ENCODE data around the gene DCAF17.
A peak's percentile ranks its signal among the peaks of the same experiment; 100 is the strongest.

The DCAF17 gene, protein sequence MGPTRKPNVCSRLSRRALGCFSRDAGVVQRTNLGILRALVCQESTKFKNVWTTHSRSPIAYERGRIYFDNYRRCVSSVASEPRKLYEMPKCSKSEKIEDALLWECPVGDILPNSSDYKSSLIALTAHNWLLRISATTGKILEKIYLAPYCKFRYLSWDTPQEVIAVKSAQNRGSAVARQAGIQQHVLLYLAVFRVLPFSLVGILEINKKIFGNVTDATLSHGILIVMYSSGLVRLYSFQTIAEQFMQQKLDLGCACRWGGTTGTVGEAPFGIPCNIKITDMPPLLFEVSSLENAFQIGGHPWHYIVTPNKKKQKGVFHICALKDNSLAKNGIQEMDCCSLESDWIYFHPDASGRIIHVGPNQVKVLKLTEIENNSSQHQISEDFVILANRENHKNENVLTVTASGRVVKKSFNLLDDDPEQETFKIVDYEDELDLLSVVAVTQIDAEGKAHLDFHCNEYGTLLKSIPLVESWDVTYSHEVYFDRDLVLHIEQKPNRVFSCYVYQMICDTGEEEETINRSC

DNA sequence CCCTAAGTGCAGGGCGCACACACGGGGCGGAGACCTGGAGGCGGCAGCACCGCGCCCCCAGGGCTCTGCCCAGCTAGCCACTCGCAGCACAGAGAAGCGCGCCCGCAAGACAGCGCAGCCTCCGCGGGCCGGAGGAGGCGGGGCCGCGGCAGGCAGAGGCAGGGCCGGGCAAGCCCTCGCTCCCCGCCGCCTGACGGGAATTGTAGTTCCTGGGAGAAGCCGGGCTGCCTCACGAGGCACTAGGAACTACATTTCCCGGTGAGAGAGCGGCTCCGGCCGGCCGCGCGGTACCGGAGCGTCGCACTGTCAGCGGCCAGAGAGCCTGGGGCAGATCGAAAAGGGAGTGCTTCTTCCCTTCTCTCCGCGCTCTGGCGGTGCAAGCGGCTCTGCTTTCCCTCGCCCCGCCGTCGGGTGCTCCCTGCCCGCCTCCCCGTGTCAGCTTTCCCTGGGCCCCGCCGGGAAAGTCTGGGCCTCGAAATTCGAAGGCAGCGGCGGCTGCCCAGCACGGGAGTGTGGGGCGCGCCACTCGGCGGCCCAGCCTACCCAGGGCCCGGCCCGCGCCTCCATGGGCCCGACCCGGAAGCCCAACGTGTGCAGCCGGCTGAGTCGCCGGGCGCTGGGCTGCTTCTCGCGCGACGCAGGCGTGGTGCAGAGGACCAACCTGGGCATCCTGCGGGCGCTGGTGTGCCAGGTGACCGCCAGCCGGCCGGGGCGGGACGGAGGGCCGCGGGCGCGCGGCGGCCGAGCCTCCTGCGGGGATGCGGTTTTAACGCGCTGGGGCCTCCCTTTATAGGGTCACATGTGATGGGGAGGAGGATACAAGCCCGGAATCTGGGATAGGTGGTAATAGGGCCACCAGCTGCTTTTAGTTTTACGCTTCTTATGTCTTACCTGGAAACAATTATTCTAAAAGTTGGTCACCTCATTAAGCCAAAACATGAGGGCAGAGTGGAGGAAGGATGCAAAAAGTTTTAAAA lies at the start of gene DCAF17:
Gene DCAF17, plus strand, starts transcription at position 214 of the 977 bp plus-strand sequence. Its CDS starts 352 bp downstream, at position 566.
- no peaks in the 10 kb centered on the region for H3K9me3 ChIP-seq (ENCODE audit: control insufficient read depth, low read length)
- H3K9ac ChIP-seq (ENCODE audit: low read length), result peak within 1 kb of the TSS; percentile 85
- no peaks in the 10 kb centered on the region for H3K27me3 ChIP-seq (ENCODE audit: control insufficient read depth, insufficient read depth, low read length)
- peak within 1 kb of the TSS; percentile 49 for H3K4me3 ChIP-seq (ENCODE audit: low read length)
- H3K4me1 ChIP-seq (ENCODE audit: control insufficient read depth, insufficient read depth, low read length), result peaks cover 6% of the 10 kb centered on the region
- no peaks in the 10 kb centered on the region for H3K36me3 ChIP-seq (ENCODE audit: control insufficient read depth, insufficient read depth, low read length)

GRCh38 chr2:171386627-171387026 lies 47.4 kb upstream of the DCAF17 start:
- peaks cover 7% of the 10 kb centered on the region for H3K4me1 ChIP-seq (ENCODE audit: control insufficient read depth, insufficient read depth, low read length)
- no peak overlapping the region for H3K4me3 ChIP-seq (ENCODE audit: low read length)
- no peaks in the 10 kb centered on the region for H3K36me3 ChIP-seq (ENCODE audit: control insufficient read depth, insufficient read depth, low read length)
- no peaks in the 10 kb centered on the region for H3K9me3 ChIP-seq (ENCODE audit: control insufficient read depth, low read length)
- H3K9ac ChIP-seq (ENCODE audit: low read length), result no peak overlapping the region
- no peaks in the 10 kb centered on the region for H3K27me3 ChIP-seq (ENCODE audit: control insufficient read depth, insufficient read depth, low read length)

DNA sequence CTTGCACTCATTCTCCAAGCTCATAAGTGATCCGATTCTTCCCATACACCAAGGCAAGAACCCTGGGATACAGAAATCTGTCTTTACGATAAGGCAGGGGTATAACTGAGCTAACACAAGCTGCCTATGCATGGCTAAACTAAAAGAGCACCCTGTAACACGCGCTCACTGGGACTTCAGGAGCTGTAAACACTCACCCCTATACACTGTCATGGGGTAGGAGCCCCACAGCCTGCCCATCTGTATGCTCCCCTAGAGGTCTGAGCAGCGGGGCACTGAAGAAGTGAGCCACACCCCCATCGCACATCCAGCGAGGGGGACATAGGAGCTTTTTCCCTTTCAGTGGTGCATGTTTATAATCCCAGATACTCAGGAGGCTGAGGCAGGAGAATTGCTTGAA lies 47.0 kb upstream of the DCAF17 start:
- Histone ChIP-seq H3K27me3 (ENCODE audit: control insufficient read depth, insufficient read depth, low read length) (no peaks in the 10 kb centered on the region), H3K4me1 (ENCODE audit: control insufficient read depth, insufficient read depth, low read length) (peaks cover 8% of the 10 kb centered on the region), H3K36me3 (ENCODE audit: control insufficient read depth, insufficient read depth, low read length) (no peaks in the 10 kb centered on the region), H3K9ac (ENCODE audit: low read length) (no peak overlapping the region), H3K4me3 (ENCODE audit: low read length) (no peak overlapping the region), H3K9me3 (ENCODE audit: control insufficient read depth, low read length) (no peaks in the 10 kb centered on the region)

DNA sequence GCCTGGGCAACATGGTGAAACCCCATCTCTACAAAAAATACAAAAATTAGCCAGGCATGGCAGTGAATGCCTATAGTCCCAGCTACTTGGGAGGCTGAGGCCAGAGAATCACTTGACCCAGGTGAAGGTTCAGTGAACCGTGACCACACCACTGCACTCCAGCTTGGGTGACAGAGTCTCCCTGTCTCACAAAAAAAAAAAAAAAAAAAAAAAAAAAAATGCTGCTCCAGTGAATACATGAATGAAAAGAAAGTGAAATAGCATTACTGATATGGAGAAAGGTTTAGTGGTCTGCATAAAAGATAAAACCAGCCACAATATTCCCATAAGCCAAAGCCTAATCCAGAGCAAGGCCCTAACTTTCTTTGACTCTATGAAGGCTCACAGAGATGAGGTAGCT lies 44.7 kb upstream of the DCAF17 start:
- no peaks in the 10 kb centered on the region for H3K27me3 ChIP-seq (ENCODE audit: control insufficient read depth, insufficient read depth, low read length)
- no peaks in the 10 kb centered on the region for H3K9me3 ChIP-seq (ENCODE audit: control insufficient read depth, low read length)
- no peaks in the 10 kb centered on the region for H3K36me3 ChIP-seq (ENCODE audit: control insufficient read depth, insufficient read depth, low read length)
- H3K4me1 ChIP-seq (ENCODE audit: control insufficient read depth, insufficient read depth, low read length), result peaks cover 8% of the 10 kb centered on the region
- H3K4me3 ChIP-seq (ENCODE audit: low read length), result no peak overlapping the region
- H3K9ac ChIP-seq (ENCODE audit: low read length), result no peak overlapping the region

- Histone ChIP-seq H3K4me1 (ENCODE audit: control insufficient read depth, insufficient read depth, low read length) (peaks cover 8% of the 10 kb centered on the region), H3K27me3 (ENCODE audit: control insufficient read depth, insufficient read depth, low read length) (no peaks in the 10 kb centered on the region), H3K36me3 (ENCODE audit: control insufficient read depth, insufficient read depth, low read length) (no peaks in the 10 kb centered on the region), H3K9ac (ENCODE audit: low read length) (no peak overlapping the region), H3K9me3 (ENCODE audit: control insufficient read depth, low read length) (no peaks in the 10 kb centered on the region), H3K4me3 (ENCODE audit: low read length) (no peak overlapping the region)
Measured at GRCh38 chr2:171389780-171390179, 44.2 kb upstream of the DCAF17 start.

- H3K4me1 ChIP-seq (ENCODE audit: control insufficient read depth, insufficient read depth, low read length), result peaks cover 8% of the 10 kb centered on the region
Measured at GRCh38 chr2:171390941-171391516, 43.0 kb upstream of the DCAF17 start.

DNA sequence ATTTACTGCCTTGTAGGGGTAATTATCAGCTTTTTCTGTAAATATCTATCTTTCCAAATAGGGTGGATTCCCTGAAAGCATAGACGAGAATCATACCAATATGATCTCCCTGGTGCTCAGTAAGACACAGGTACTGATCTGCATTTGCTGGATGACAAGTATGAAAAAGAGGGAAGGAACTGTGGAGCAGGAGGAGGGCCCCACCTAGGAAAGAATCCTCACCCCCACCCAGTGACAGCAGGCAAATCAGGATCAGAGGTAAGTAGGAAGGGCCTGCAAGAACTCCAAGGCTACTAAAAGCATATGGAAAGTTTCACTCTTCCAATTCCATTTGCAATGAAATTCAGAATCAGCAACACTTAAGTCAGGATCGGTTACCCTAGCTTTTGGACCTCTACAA lies 42.5 kb upstream of the DCAF17 start:
- Histone ChIP-seq H3K27me3 (ENCODE audit: control insufficient read depth, insufficient read depth, low read length) (no peaks in the 10 kb centered on the region), H3K9ac (ENCODE audit: low read length) (no peak overlapping the region), H3K9me3 (ENCODE audit: control insufficient read depth, low read length) (no peaks in the 10 kb centered on the region), H3K36me3 (ENCODE audit: control insufficient read depth, insufficient read depth, low read length) (no peaks in the 10 kb centered on the region), H3K4me3 (ENCODE audit: low read length) (no peak overlapping the region), H3K4me1 (ENCODE audit: control insufficient read depth, insufficient read depth, low read length) (peaks cover 8% of the 10 kb centered on the region)

More at GRCh38 chr2:171390941-171391516, 43.0 kb upstream of the DCAF17 start:
- no peak overlapping the region for H3K9ac ChIP-seq (ENCODE audit: low read length)
- no peak overlapping the region for H3K4me3 ChIP-seq (ENCODE audit: low read length)
- no peaks in the 10 kb centered on the region for H3K9me3 ChIP-seq (ENCODE audit: control insufficient read depth, low read length)
- H3K27me3 ChIP-seq (ENCODE audit: control insufficient read depth, insufficient read depth, low read length), result no peaks in the 10 kb centered on the region
- no peaks in the 10 kb centered on the region for H3K36me3 ChIP-seq (ENCODE audit: control insufficient read depth, insufficient read depth, low read length)

- Histone ChIP-seq H3K9ac (ENCODE audit: low read length) (no peak overlapping the region), H3K4me1 (ENCODE audit: control insufficient read depth, insufficient read depth, low read length) (peaks cover 8% of the 10 kb centered on the region), H3K4me3 (ENCODE audit: low read length) (no peak overlapping the region), H3K9me3 (ENCODE audit: control insufficient read depth, low read length) (no peaks in the 10 kb centered on the region), H3K36me3 (ENCODE audit: control insufficient read depth, insufficient read depth, low read length) (no peaks in the 10 kb centered on the region), H3K27me3 (ENCODE audit: control insufficient read depth, insufficient read depth, low read length) (no peaks in the 10 kb centered on the region)
Measured at GRCh38 chr2:171393487-171393886, 40.5 kb upstream of the DCAF17 start.

- Histone ChIP-seq H3K9ac (ENCODE audit: low read length) (no peak overlapping the region), H3K27me3 (ENCODE audit: control insufficient read depth, insufficient read depth, low read length) (no peaks in the 10 kb centered on the region), H3K9me3 (ENCODE audit: control insufficient read depth, low read length) (no peaks in the 10 kb centered on the region), H3K4me3 (ENCODE audit: low read length) (no peak overlapping the region), H3K36me3 (ENCODE audit: control insufficient read depth, insufficient read depth, low read length) (no peaks in the 10 kb centered on the region), H3K4me1 (ENCODE audit: control insufficient read depth, insufficient read depth, low read length) (peaks cover 8% of the 10 kb centered on the region)
Measured at GRCh38 chr2:171394164-171394740, 39.8 kb upstream of the DCAF17 start.

GRCh38 chr2:171399292-171399691 lies 34.7 kb upstream of the DCAF17 start:
- Histone ChIP-seq H3K4me1 (ENCODE audit: control insufficient read depth, insufficient read depth, low read length) (no peaks in the 10 kb centered on the region), H3K4me3 (ENCODE audit: low read length) (no peak overlapping the region), H3K9me3 (ENCODE audit: control insufficient read depth, low read length) (no peaks in the 10 kb centered on the region), H3K36me3 (ENCODE audit: control insufficient read depth, insufficient read depth, low read length) (no peaks in the 10 kb centered on the region), H3K9ac (ENCODE audit: low read length) (no peak overlapping the region), H3K27me3 (ENCODE audit: control insufficient read depth, insufficient read depth, low read length) (no peaks in the 10 kb centered on the region)

- Histone ChIP-seq H3K36me3 (ENCODE audit: control insufficient read depth, insufficient read depth, low read length) (no peaks in the 10 kb centered on the region), H3K9me3 (ENCODE audit: control insufficient read depth, low read length) (no peaks in the 10 kb centered on the region), H3K27me3 (ENCODE audit: control insufficient read depth, insufficient read depth, low read length) (no peaks in the 10 kb centered on the region), H3K4me3 (ENCODE audit: low read length) (no peak overlapping the region), H3K9ac (ENCODE audit: low read length) (no peak overlapping the region), H3K4me1 (ENCODE audit: control insufficient read depth, insufficient read depth, low read length) (no peaks in the 10 kb centered on the region)
Measured at GRCh38 chr2:171400395-171400794, 33.6 kb upstream of the DCAF17 start.

Measured in mucosa of stomach (tissue), 1 donor.